Thoracic aorta (tissue), 2 donors: ENCODE results near the gene KLF1. TPM values are rescaled to one million over a fixed set of nuclear protein-coding genes. Genes with fewer than 3 reads are reported as not detected.

ENCODE experiments used
- ATAC-seq: fragments of 150-250 bp; one replicate; pipeline ENCODE4 v1.8.0; 2017; ENCODE audit warnings: low read depth; ENCODE audit not compliant: insufficient number of reproducible peaks, low FRiP score
- DNase-seq: peaks from one replicate; pipeline ENCODE4 v3.0.0-alpha.2; 2020; ENCODE audit warnings: low spot score
- H3K27ac ChIP-seq, 2 donors: fragments of 200-600 bp; sonication (generic); 1 replicate in 1 of 2; 2 replicates in 1 of 2; pipeline ENCODE4 v1.5.1; 2016; ENCODE audit warnings: mild to moderate bottlenecking in 2 of 2, moderate library complexity in 2 of 2
- H3K27me3 ChIP-seq: fragments of 200-600 bp; sonication (generic); replicated peaks from 2 replicates; pipeline ENCODE4 v1.6.0; 2016; ENCODE audit warnings: mild to moderate bottlenecking; ENCODE audit not compliant: insufficient read depth
- H3K36me3 ChIP-seq: fragments of 200-600 bp; sonication (generic); one replicate; pipeline ENCODE4 v1.5.1; 2016
- H3K4me1 ChIP-seq, 2 donors: fragments of 200-600 bp; sonication (generic); 1 replicate in 1 of 2; 2 replicates in 1 of 2; pipeline versions ENCODE4 v1.5.1 to v1.6.0; 2016; ENCODE audit warnings: low read depth in 2 of 2, mild to moderate bottlenecking in 1 of 2; ENCODE audit not compliant: control insufficient read depth in 1 of 2
- H3K4me3 ChIP-seq: fragments of 200-600 bp; sonication (generic); 2 replicates; pipeline ENCODE4 v1.5.1; 2016; ENCODE audit warnings: mild to moderate bottlenecking
- H3K9me3 ChIP-seq: fragments of 200-600 bp; sonication (generic); 2 replicates; pipeline ENCODE4 v1.5.1; 2016
- total RNA-seq, 2 donors: library from RNA; depleted of rRNA; stranded (reverse); fragments of >200 nt; gene quantifications; one replicate each; pipeline versions ENCODE4 v1.1.0 to v1.2.3, GENCODE V29; 2016
- TF ChIP-seq, protein P1 (sequence below): fragments of 200-600 bp; sonication (generic); IDR thresholded peaks from one replicate; pipeline ENCODE4 v1.5.1; 2019; ENCODE audit warnings: antibody characterized with exemption

Gene KLF1
- total RNA-seq, 2 donors from 2014 or later = not detected

- no peak overlapping the region for H3K27ac ChIP-seq
- H3K4me1 ChIP-seq = peaks cover 8 to 19% of the 10 kb centered on the region in 2 donors
- no peak for DNase-seq
- no peaks in the 10 kb centered on the region for H3K36me3 ChIP-seq
- no peak for ATAC-seq
- no peaks in the 10 kb centered on the region for H3K9me3 ChIP-seq
- H3K4me3 ChIP-seq = no peak overlapping the region
- TF ChIP-seq, protein P1, sequence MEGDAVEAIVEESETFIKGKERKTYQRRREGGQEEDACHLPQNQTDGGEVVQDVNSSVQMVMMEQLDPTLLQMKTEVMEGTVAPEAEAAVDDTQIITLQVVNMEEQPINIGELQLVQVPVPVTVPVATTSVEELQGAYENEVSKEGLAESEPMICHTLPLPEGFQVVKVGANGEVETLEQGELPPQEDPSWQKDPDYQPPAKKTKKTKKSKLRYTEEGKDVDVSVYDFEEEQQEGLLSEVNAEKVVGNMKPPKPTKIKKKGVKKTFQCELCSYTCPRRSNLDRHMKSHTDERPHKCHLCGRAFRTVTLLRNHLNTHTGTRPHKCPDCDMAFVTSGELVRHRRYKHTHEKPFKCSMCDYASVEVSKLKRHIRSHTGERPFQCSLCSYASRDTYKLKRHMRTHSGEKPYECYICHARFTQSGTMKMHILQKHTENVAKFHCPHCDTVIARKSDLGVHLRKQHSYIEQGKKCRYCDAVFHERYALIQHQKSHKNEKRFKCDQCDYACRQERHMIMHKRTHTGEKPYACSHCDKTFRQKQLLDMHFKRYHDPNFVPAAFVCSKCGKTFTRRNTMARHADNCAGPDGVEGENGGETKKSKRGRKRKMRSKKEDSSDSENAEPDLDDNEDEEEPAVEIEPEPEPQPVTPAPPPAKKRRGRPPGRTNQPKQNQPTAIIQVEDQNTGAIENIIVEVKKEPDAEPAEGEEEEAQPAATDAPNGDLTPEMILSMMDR = no peak
- peaks cover 21% of the 10 kb centered on the region for H3K27me3 ChIP-seq
These were observed 43.7 kb downstream of the KLF1 start for GRCh38 chr19:12843328-12843727.

GRCh38 chr19:12842511-12842910, 44.5 kb downstream of the KLF1 start:
- H3K27me3 ChIP-seq = peaks cover 27% of the 10 kb centered on the region
- TF ChIP-seq, protein P1 = no peak
- no peak for DNase-seq

GRCh38 chr19:12841094-12841493, 45.9 kb downstream of the KLF1 start:
- Histone ChIP-seq H3K4me1 (peaks cover 8 to 15% of the 10 kb centered on the region in 2 donors), H3K27ac (no peak overlapping the region), H3K4me3 (peak overlapping the region; percentile 44), H3K9me3 (no peaks in the 10 kb centered on the region), H3K36me3 (no peaks in the 10 kb centered on the region), H3K27me3 (peaks cover 36% of the 10 kb centered on the region)
- TF ChIP-seq, protein P1 = no peak
- DNase-seq (no peak), ATAC-seq (no peak)

More at GRCh38 chr19:12842511-12842910, 44.5 kb downstream of the KLF1 start:
- Histone ChIP-seq H3K4me1 (peaks cover 8 to 15% of the 10 kb centered on the region in 2 donors), H3K9me3 (no peaks in the 10 kb centered on the region), H3K4me3 (no peak overlapping the region), H3K27ac (no peak overlapping the region), H3K36me3 (no peaks in the 10 kb centered on the region)
- no peak for ATAC-seq

DNA sequence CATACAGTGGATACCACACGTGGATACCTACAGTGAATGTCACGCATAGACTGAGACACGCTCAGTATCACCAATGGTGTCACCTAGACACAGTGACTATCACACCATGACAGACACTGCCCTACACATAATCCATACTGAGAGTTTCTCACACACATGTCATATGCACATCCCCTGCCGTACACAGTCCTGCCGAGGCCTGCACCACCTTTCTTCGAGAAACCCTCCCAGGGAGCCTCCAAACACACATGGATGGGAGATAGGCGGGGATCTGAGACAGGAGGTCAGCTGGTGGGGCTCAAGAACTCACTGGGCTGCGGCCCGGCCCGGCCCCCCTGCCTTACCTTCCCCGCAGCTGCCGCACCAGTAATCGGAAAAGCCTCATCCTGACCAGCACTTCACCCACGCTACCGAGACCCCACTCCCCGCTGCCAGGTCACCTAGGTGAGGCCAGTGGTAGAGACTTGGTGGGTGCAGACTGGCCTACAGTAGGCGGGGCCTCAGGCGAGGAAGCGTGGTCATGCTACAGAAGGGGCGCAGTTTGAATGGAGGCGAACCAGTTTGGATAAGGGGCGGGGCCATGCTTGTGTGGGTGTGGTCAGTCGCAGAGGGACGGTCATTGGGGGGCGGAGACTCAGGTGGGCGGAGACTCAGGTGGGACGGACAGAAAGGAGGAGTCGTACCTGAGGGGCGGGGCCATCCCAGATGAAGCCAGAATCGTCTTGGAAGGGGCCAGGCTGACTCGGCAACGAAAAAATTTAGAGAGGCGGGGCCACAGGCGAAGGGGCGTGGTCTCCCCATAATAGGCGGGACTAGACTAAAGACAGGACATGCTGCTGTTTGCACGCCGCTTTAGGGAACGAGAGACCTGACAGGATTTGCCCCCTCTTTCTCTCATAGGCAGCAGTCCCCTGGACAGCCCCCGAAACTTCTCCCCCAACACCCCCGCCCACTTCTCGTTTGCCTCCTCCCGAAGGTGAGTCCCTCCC, 46.6 kb downstream of the KLF1 start:
- H3K27ac ChIP-seq = no peak overlapping the region
- TF ChIP-seq, protein P1 = no peak
- H3K4me1 ChIP-seq = peaks cover 8 to 15% of the 10 kb centered on the region in 2 donors
- no peak for DNase-seq
- peaks cover 42% of the 10 kb centered on the region for H3K27me3 ChIP-seq
- no peak for ATAC-seq
- H3K36me3 ChIP-seq = no peaks in the 10 kb centered on the region
- H3K9me3 ChIP-seq = no peaks in the 10 kb centered on the region
- H3K4me3 ChIP-seq = peak overlapping the region; percentile 44
